ENCODE data around the gene STAT2.

STAT2 gene

GRCh38 chr12:56308714-56309113 is 51.2 kb downstream of the STAT2 start:
- Histone ChIP-seq H3K4me3 (ENCODE audit: low read depth in 1 of 2, low read length in 2 of 2) (no peak overlapping the region), H4K20me1 (ENCODE audit: insufficient read depth, low read length) (no peaks in the 10 kb centered on the region), H3K27ac (ENCODE audit: low read length) (no peak overlapping the region), H3K36me3 (ENCODE audit: insufficient read depth, low read length) (peaks cover 36% of the 10 kb centered on the region), H3K4me1 (ENCODE audit: insufficient read depth, low read length) (no peaks in the 10 kb centered on the region), H3K9me3 (ENCODE audit: insufficient read depth, low read length, severe bottlenecking) (no peaks in the 10 kb centered on the region), H3K27me3 (ENCODE audit: insufficient read depth, low read length, poor library complexity) (no peaks in the 10 kb centered on the region), H3K79me2 (ENCODE audit: insufficient read depth, low read length) (no peaks in the 10 kb centered on the region), H3K4me2 (ENCODE audit: insufficient read depth, low read length) (no peak overlapping the region), H2AFZ (ENCODE audit: low read depth, low read length) (no peak overlapping the region), H3K9ac (ENCODE audit: low read depth, low read length) (no peak overlapping the region)
- ATAC-seq (ENCODE audit: insufficient read depth, low read depth): no peak
- DNase-seq: no peak
- TF ChIP-seq EZH2 (IDR thresholded peaks at IDR 0.05; ENCODE audit: borderline replicate concordance, low read depth, low read length, severe bottlenecking) (no peak), CTCF (IDR thresholded peaks at IDR 0.05; ENCODE audit: borderline replicate concordance, extremely low read depth, low read length, poor library complexity, severe bottlenecking) (no peak)

DNA sequence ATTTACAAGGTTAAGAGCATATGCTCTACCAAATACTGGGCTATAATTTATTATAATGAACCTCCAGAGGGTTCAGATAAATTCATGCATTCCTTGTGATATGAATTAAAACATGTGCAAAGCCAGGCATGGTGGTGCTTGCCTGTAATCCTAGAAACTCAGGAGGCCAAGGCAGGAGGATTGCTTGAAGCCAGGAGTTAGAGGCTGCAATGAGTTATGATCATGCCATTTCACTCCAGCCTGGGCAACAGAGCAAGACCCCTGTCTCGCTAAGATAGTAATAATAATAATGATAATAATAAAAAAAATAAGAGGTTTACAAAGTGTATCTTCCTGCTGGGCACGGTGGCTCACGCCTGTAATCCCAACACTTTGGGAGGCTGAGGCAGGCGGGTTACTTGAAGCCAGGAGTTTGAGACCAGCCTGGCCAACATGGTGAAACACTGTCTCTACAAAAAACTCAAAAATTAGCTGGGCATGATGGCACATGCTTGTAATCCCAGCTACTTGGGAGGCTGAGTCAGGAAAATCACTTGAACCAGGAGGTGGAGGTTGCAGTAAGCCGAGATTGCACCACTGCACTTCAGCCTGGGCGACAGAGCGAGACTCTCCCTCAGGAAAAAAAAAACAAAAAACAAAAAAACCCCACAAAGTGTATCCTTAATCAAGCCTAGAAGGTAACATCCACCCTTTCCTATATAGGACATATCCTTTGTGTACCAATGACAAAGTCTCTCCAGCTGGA is 52.5 kb downstream of the STAT2 start:
- Histone ChIP-seq H3K27me3 (ENCODE audit: insufficient read depth, low read length, poor library complexity) (no peaks in the 10 kb centered on the region), H3K9ac (ENCODE audit: low read depth, low read length) (no peak overlapping the region), H4K20me1 (ENCODE audit: insufficient read depth, low read length) (no peaks in the 10 kb centered on the region), H3K4me2 (ENCODE audit: insufficient read depth, low read length) (no peak overlapping the region), H3K4me3 (ENCODE audit: low read depth in 1 of 2, low read length in 2 of 2) (no peak overlapping the region), H3K27ac (ENCODE audit: low read length) (no peak overlapping the region), H3K36me3 (ENCODE audit: insufficient read depth, low read length) (peaks cover 32% of the 10 kb centered on the region), H2AFZ (ENCODE audit: low read depth, low read length) (no peak overlapping the region), H3K79me2 (ENCODE audit: insufficient read depth, low read length) (no peaks in the 10 kb centered on the region), H3K9me3 (ENCODE audit: insufficient read depth, low read length, severe bottlenecking) (no peaks in the 10 kb centered on the region), H3K4me1 (ENCODE audit: insufficient read depth, low read length) (no peaks in the 10 kb centered on the region; the same call in 1 of the 2 replicates)
- ATAC-seq (ENCODE audit: insufficient read depth, low read depth) (no peak), DNase-seq (no peak)
- TF ChIP-seq EZH2 (IDR thresholded peaks at IDR 0.05; ENCODE audit: borderline replicate concordance, low read depth, low read length, severe bottlenecking): no peak
- TF ChIP-seq CTCF (IDR thresholded peaks at IDR 0.05; ENCODE audit: borderline replicate concordance, extremely low read depth, low read length, poor library complexity, severe bottlenecking): no peak

GRCh38 chr12:56304872-56305590 is 54.9 kb downstream of the STAT2 start:
- ATAC-seq (ENCODE audit: insufficient read depth, low read depth): no peak
- no peak for TF ChIP-seq EZH2 (IDR thresholded peaks at IDR 0.05; ENCODE audit: borderline replicate concordance, low read depth, low read length, severe bottlenecking)
- no peak overlapping the region for H3K4me2 ChIP-seq (ENCODE audit: insufficient read depth, low read length)
- H3K27me3 ChIP-seq (ENCODE audit: insufficient read depth, low read length, poor library complexity): no peaks in the 10 kb centered on the region
- H2AFZ ChIP-seq (ENCODE audit: low read depth, low read length): no peak overlapping the region
- H3K9me3 ChIP-seq (ENCODE audit: insufficient read depth, low read length, severe bottlenecking): no peaks in the 10 kb centered on the region
- H4K20me1 ChIP-seq (ENCODE audit: insufficient read depth, low read length): no peaks in the 10 kb centered on the region
- peaks cover 17% of the 10 kb centered on the region for H3K79me2 ChIP-seq (ENCODE audit: insufficient read depth, low read length)
- peaks cover 19% of the 10 kb centered on the region for H3K4me1 ChIP-seq (ENCODE audit: insufficient read depth, low read length)
- H3K36me3 ChIP-seq (ENCODE audit: insufficient read depth, low read length): peaks cover 24% of the 10 kb centered on the region
- no peak overlapping the region for H3K9ac ChIP-seq (ENCODE audit: low read depth, low read length)
- no peak overlapping the region for H3K4me3 ChIP-seq (ENCODE audit: low read depth in 1 of 2, low read length in 2 of 2)
- no peak overlapping the region for H3K27ac ChIP-seq (ENCODE audit: low read length)
- no peak for DNase-seq

GRCh38 chr12:56304276-56304675 is 55.6 kb downstream of the STAT2 start:
- TF ChIP-seq EZH2 (IDR thresholded peaks at IDR 0.05; ENCODE audit: borderline replicate concordance, low read depth, low read length, severe bottlenecking) (no peak), CTCF (IDR thresholded peaks at IDR 0.05; ENCODE audit: borderline replicate concordance, extremely low read depth, low read length, poor library complexity, severe bottlenecking) (no peak)
- Histone ChIP-seq H2AFZ (ENCODE audit: low read depth, low read length) (no peak overlapping the region), H3K9ac (ENCODE audit: low read depth, low read length) (no peak overlapping the region), H3K27ac (ENCODE audit: low read length) (no peak overlapping the region), H3K4me3 (ENCODE audit: low read depth in 1 of 2, low read length in 2 of 2) (no peak overlapping the region), H3K4me2 (ENCODE audit: insufficient read depth, low read length) (no peak overlapping the region), H3K9me3 (ENCODE audit: insufficient read depth, low read length, severe bottlenecking) (no peaks in the 10 kb centered on the region), H3K27me3 (ENCODE audit: insufficient read depth, low read length, poor library complexity) (no peaks in the 10 kb centered on the region), H3K79me2 (ENCODE audit: insufficient read depth, low read length) (peaks cover 25% of the 10 kb centered on the region), H3K4me1 (ENCODE audit: insufficient read depth, low read length) (peaks cover 22% of the 10 kb centered on the region), H4K20me1 (ENCODE audit: insufficient read depth, low read length) (peaks cover 4% of the 10 kb centered on the region; the same call in 1 of the 2 replicates), H3K36me3 (ENCODE audit: insufficient read depth, low read length) (peaks cover 18% of the 10 kb centered on the region)
- no peak for ATAC-seq (ENCODE audit: insufficient read depth, low read depth)
- no peak for DNase-seq

Data from DND-41 (cell line).